ENCODE measurements around the gene GRN. TPM values are rescaled to one million over a fixed set of nuclear protein-coding genes. Genes with fewer than 3 reads are reported as not detected.
"Not testable (repeated sequence)": the region's sequence is repeated elsewhere in the genome, so short reads cannot be mapped to it uniquely, and the experiment has no call there.

The GRN gene
- total and polyA plus RNA-seq, 7 donors, result 30.8 to 61.0 (median 44.4) TPM

- intact Hi-C loops (cut with DNase I), result no loop called here
- ATAC-seq (no peak), DNase-seq (no peak)
- peaks cover 7% of the 10 kb centered on the region for H3K4me1 ChIP-seq
- no peak overlapping the region for H3K4me3 ChIP-seq
- H3K36me3 ChIP-seq (ENCODE audit: insufficient read depth in 1 of 2, low read depth in 1 of 2), result no peaks in the 10 kb centered on the region
- no peak overlapping the region for H3K27ac ChIP-seq
- TF ChIP-seq CTCF (IDR thresholded peaks at IDR 0.05), result no peak
- no peaks in the 10 kb centered on the region for H3K27me3 ChIP-seq (ENCODE audit: insufficient read depth in 3 of 3, low read length in 2 of 3)
- no peaks in the 10 kb centered on the region for H3K9me3 ChIP-seq
- 38 to 59% (median 51%) methylated on average over 2 of the region's 2 CpGs for WGBS, 3 donors
Measured at GRCh38 chr17:44334315-44334714, 10.8 kb upstream of the GRN start.

- TF ChIP-seq CTCF (IDR thresholded peaks at IDR 0.05), result no peak
- 39 to 46% (median 41%) methylated on average over 3 of the region's 3 CpGs for WGBS, 3 donors
- Histone ChIP-seq H3K27ac (no peak overlapping the region), H3K36me3 (ENCODE audit: insufficient read depth in 1 of 2, low read depth in 1 of 2) (no peaks in the 10 kb centered on the region), H3K9me3 (no peaks in the 10 kb centered on the region), H3K4me3 (no peak overlapping the region), H3K4me1 (peaks cover 7% of the 10 kb centered on the region), H3K27me3 (ENCODE audit: insufficient read depth in 3 of 3, low read length in 2 of 3) (no peaks in the 10 kb centered on the region)
- no peak for DNase-seq
- no peak for ATAC-seq
- intact Hi-C loops (cut with DNase I), result no loop called here
Measured at GRCh38 chr17:44334727-44335126, 10.4 kb upstream of the GRN start.

- no peak for ATAC-seq
- H3K4me3 ChIP-seq, result no peak overlapping the region
- intact Hi-C loops (cut with DNase I), result no loop called here
- WGBS, 3 donors, result 66 to 74% (median 68%) methylated on average over 3 of the region's 3 CpGs
- TF ChIP-seq CTCF (IDR thresholded peaks at IDR 0.05), result no peak
- H3K27me3 ChIP-seq (ENCODE audit: insufficient read depth in 3 of 3, low read length in 2 of 3), result no peaks in the 10 kb centered on the region
- no peaks in the 10 kb centered on the region for H3K36me3 ChIP-seq (ENCODE audit: insufficient read depth in 1 of 2, low read depth in 1 of 2)
- no peak for DNase-seq
- H3K9me3 ChIP-seq, result no peaks in the 10 kb centered on the region
- peaks cover 7% of the 10 kb centered on the region for H3K4me1 ChIP-seq
- no peak overlapping the region for H3K27ac ChIP-seq
Measured at GRCh38 chr17:44335564-44335963, 9.5 kb upstream of the GRN start.

- Histone ChIP-seq H3K9me3 (no peaks in the 10 kb centered on the region), H3K36me3 (ENCODE audit: insufficient read depth in 1 of 2, low read depth in 1 of 2) (no peaks in the 10 kb centered on the region), H3K27me3 (ENCODE audit: insufficient read depth in 3 of 3, low read length in 2 of 3) (no peaks in the 10 kb centered on the region), H3K4me3 (no peak overlapping the region), H3K27ac (no peak overlapping the region), H3K4me1 (peaks cover 5% of the 10 kb centered on the region)
- 35 to 46% (median 42%) methylated on average over 5 of the region's 5 CpGs for WGBS, 3 donors
- no peak for TF ChIP-seq CTCF (IDR thresholded peaks at IDR 0.05)
- ATAC-seq (no peak), DNase-seq (no peak)
- intact Hi-C loops (cut with DNase I), result no loop called here
Measured at GRCh38 chr17:44335968-44336367, 9.1 kb upstream of the GRN start.

- no peaks in the 10 kb centered on the region for H3K36me3 ChIP-seq (ENCODE audit: insufficient read depth in 1 of 2, low read depth in 1 of 2)
- 55 to 62% (median 57%) methylated on average over 6 of the region's 6 CpGs for WGBS, 3 donors
- H3K4me1 ChIP-seq, result no peaks in the 10 kb centered on the region
- H3K27ac ChIP-seq, result no peak overlapping the region
- intact Hi-C loops (cut with DNase I), result no loop called here
- no peaks in the 10 kb centered on the region for H3K9me3 ChIP-seq
- no peaks in the 10 kb centered on the region for H3K27me3 ChIP-seq (ENCODE audit: insufficient read depth in 3 of 3, low read length in 2 of 3)
- no peak overlapping the region for H3K4me3 ChIP-seq
- ATAC-seq, result no peak
- DNase-seq, result no peak
- TF ChIP-seq CTCF (IDR thresholded peaks at IDR 0.05), result no peak
Measured at GRCh38 chr17:44338702-44339101, 6.4 kb upstream of the GRN start.

- intact Hi-C loops (cut with DNase I); H3K27ac ChIP-seq; H3K36me3 ChIP-seq (ENCODE audit: insufficient read depth in 1 of 2, low read depth in 1 of 2); ATAC-seq; H3K4me1 ChIP-seq; DNase-seq; H3K27me3 ChIP-seq (ENCODE audit: insufficient read depth in 3 of 3, low read length in 2 of 3); H3K4me3 ChIP-seq; H3K9me3 ChIP-seq: not testable (repeated sequence)
- WGBS, 3 donors, result 52 to 60% (median 59%) methylated on average over 5 of the region's 5 CpGs
Measured at GRCh38 chr17:44340553-44340952, 4.5 kb upstream of the GRN start.

Data from psoas muscle (tissue), 8 donors.